BE2C (cell line): ENCODE data around the gene EIF5A.
A peak's percentile ranks its signal among the peaks of the same experiment; 100 is the strongest.

ENCODE experiments used
- DNase-seq: peaks from one replicate; pipeline ENCODE4 v3.0.0-alpha.2; 2020
- H3K27me3 ChIP-seq: fragments of 250-450 bp; sonication (Bioruptor Pico); 2 replicates; pipeline ENCODE4 v1.5.1; 2020; ENCODE audit warnings: mild to moderate bottlenecking
- H3K36me3 ChIP-seq: fragments of 250-450 bp; sonication (Bioruptor Pico); 2 replicates; pipeline ENCODE4 v1.5.1; 2020; ENCODE audit warnings: mild to moderate bottlenecking
- H3K4me1 ChIP-seq: fragments of 250-450 bp; sonication (Bioruptor Pico); 2 replicates; pipeline ENCODE4 v1.5.1; 2020
- H3K4me3 ChIP-seq: 2 replicates; pipeline ENCODE4 v1.5.1; 2011; ENCODE audit warnings: low read depth, low read length
- H3K9me3 ChIP-seq: fragments of 250-450 bp; sonication (Bioruptor Pico); 2 replicates; pipeline ENCODE4 v1.5.1; 2020
- CTCF ChIP-seq: IDR thresholded peaks from 2 replicates; pipeline ENCODE4 v1.5.1; 2012; ENCODE audit warnings: mild to moderate bottlenecking, low read depth, low read length

The EIF5A gene

GRCh38 chr17:7261379-7262191 is 45.8 kb upstream of the EIF5A start:
- no peaks in the 10 kb centered on the region for H3K36me3 ChIP-seq
- H3K27me3 ChIP-seq: peaks cover 5% of the 10 kb centered on the region; the same call in 1 of the 2 replicates
- no peaks in the 10 kb centered on the region for H3K4me1 ChIP-seq
- no peak for DNase-seq
- H3K9me3 ChIP-seq: no peaks in the 10 kb centered on the region
- H3K4me3 ChIP-seq: peak overlapping the region; percentile 46
- no peak for TF ChIP-seq CTCF

DNA sequence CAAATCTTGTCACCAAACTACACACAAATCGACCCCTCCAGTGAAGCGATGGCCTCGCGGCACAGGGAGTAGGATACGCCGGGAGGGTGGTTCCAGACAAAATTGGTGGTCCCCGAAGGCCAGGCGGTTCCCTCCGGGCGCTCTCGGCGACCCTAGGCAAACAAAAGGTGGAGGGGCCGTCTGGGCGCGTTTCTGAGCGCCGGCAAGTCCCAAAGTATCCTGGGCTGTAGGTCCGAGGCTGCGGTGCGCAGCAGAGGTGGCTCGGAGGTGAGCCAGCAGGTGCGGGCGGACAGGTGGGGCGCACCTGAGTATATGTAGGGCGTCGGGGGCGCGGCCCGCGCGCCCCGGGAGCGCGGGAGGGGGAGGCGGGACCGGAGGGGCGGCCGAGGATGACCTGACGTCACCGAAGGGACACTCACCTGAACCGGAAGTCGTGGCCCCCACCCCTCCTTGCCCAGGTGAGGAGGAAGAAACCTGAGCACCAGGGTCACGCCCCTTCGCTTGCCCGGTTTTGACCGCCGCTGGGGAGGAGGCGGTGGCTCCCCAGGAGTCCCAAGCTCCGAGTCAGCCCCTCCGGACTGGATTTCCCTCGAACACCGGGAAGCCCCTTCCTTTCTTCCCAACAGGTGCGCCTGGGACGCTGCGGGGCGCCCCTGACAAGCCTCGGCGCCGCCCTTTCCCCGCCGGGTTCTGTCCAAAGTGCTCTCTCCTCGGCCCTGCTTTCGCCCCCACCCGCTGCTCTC is 45.1 kb upstream of the EIF5A start, which contains the start of gene CLDN7:
CLDN7 (minus strand) TSS at position 287 of the 743 bp plus-strand sequence. CDS start 435 bp downstream, outside the sequence.
- TF ChIP-seq CTCF: no peak
- Histone ChIP-seq H3K4me1 (no peaks in the 10 kb centered on the region), H3K4me3 (peak within 1 kb of the TSS; percentile 46), H3K27me3 (peaks cover 5% of the 10 kb centered on the region; the same call in 1 of the 2 replicates), H3K9me3 (no peaks in the 10 kb centered on the region), H3K36me3 (no peaks in the 10 kb centered on the region)
- no peak for DNase-seq

DNA sequence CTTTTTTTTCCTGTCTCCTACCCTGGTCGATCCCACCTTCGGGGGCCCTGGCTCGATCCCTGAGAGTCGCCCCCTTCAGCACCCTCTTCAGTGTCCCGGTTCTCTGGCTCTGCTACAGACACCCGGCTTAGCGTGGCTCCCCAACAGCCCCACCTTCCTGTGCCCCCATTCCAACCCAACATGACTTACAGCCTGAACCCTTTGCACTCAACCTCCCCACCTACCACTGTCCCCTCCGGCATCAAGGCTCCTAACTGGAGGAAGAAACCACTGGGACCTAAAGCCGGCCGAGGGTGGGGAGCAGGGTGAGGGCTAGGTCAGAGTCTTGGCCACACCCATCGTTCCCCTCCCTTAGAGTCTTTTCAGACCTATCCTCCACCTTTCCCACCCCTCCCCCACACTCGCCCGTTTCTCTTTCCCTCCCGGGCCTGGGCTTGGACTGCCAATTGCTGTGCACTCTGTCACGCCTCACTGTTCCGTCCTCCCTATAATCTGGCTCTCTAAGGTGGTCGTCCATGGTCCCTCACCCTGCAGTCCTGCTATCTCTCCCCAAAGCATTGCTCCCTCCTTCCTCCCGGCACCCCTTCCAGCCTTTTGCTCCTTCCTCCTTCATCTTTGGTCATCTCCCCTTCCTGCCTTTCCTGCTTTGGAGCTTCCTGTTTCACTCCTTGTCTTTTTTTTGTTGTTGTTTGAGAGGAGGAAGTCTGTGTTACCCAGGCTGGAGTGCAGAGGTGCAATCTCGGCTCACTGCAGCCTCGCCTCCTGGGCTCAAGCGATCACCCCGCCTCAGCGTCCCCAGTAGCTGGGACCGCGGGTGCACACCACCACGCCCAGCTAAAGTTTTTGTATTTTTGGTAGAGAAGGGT is 44.3 kb upstream of the EIF5A start:
- no peaks in the 10 kb centered on the region for H3K4me1 ChIP-seq
- H3K4me3 ChIP-seq: no peak overlapping the region
- peaks cover 5% of the 10 kb centered on the region; the same call in 1 of the 2 replicates for H3K27me3 ChIP-seq

DNA sequence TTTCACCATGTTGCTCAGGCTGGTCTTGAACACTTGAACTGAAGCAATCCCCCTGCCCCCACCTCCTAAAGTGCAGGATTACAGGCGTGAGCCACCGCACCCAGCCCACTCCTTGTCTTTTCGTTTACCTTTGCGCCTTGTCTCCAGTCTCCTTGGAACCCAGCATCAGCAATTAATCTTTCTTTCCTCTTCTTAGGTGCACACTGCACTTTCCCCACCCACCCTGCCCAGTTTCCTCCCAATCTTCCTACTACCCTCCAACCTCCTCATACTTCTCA is 43.7 kb upstream of the EIF5A start:
- no peak for DNase-seq

More for the DNA sequence above, 44.3 kb upstream of the EIF5A start:
- no peak for DNase-seq
- TF ChIP-seq CTCF: no peak
- H3K36me3 ChIP-seq: no peaks in the 10 kb centered on the region
- H3K9me3 ChIP-seq: no peaks in the 10 kb centered on the region

DNA sequence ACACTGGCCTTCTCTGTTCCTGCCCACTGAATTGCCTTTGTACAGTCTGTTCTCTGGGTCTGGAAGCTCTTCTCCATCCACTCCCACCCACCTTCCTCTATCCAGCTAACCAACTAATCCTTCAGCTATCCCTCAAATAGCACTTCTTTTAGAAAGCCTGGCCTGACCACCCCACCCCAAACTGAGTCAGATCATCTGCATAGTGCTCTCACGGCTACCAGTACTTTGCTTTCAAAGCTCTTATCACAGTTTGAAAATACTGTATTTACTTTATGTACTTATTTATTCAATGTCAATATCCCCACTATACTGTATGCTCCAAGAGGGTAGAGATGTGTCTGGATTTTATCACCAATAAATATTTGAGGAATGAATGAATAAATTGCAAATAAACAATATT is 40.6 kb upstream of the EIF5A start:
- Histone ChIP-seq H3K27me3 (peaks cover 5% of the 10 kb centered on the region; the same call in 1 of the 2 replicates), H3K4me1 (no peaks in the 10 kb centered on the region), H3K4me3 (no peak overlapping the region), H3K36me3 (no peaks in the 10 kb centered on the region), H3K9me3 (no peaks in the 10 kb centered on the region)
- no peak for TF ChIP-seq CTCF
- no peak for DNase-seq

More for the DNA sequence above, 43.7 kb upstream of the EIF5A start:
- Histone ChIP-seq H3K27me3 (peaks cover 5% of the 10 kb centered on the region; the same call in 1 of the 2 replicates), H3K4me1 (no peaks in the 10 kb centered on the region), H3K4me3 (no peak overlapping the region), H3K36me3 (no peaks in the 10 kb centered on the region), H3K9me3 (no peaks in the 10 kb centered on the region)
- no peak for TF ChIP-seq CTCF
